Liver (tissue), 9 donors: ENCODE measurements around the gene PDCD6IP. TPM values are rescaled to one million over a fixed set of nuclear protein-coding genes. Genes with fewer than 3 reads are reported as not detected.

Experiments
- DNase-seq: peaks from one replicate; pipeline ENCODE4 v3.0.0-alpha.2; 2017; ENCODE audit warnings: low spot score
- H3K27ac ChIP-seq, 2 donors: one replicate each; pipeline ENCODE4 v1.7.0; 2013; ENCODE audit warnings: inconsistent platforms in 2 of 2, low read length in 2 of 2, control low read depth in 1 of 2, low read depth in 1 of 2, mild to moderate bottlenecking in 1 of 2
- H3K27me3 ChIP-seq, 4 donors: one replicate each; pipeline versions ENCODE4 v1.6.1 to v1.7.0; 2013; ENCODE audit warnings: low read length in 3 of 4, inconsistent platforms in 1 of 4, mild to moderate bottlenecking in 1 of 4, moderate library complexity in 1 of 4; ENCODE audit not compliant: control insufficient read depth in 4 of 4, insufficient read depth in 4 of 4
- H3K36me3 ChIP-seq, 4 donors: one replicate each; pipeline versions ENCODE4 v1.6.1 to v1.7.0; 2013; ENCODE audit warnings: low read length in 3 of 4, mild to moderate bottlenecking in 3 of 4, low read depth in 1 of 4, moderate library complexity in 1 of 4; ENCODE audit not compliant: control insufficient read depth in 4 of 4, insufficient read depth in 3 of 4
- H3K4me1 ChIP-seq, 4 donors: one replicate each; pipeline versions ENCODE4 v1.6.1 to v1.7.0; 2013; ENCODE audit warnings: low read length in 3 of 4, mild to moderate bottlenecking in 3 of 4, moderate library complexity in 1 of 4; ENCODE audit not compliant: control insufficient read depth in 4 of 4, insufficient read depth in 4 of 4
- H3K4me3 ChIP-seq, 3 donors: one replicate each; pipeline versions ENCODE4 v1.6.1 to v1.7.0; 2013; ENCODE audit warnings: low read length in 3 of 3, control low read depth in 1 of 3, low read depth in 1 of 3, mild to moderate bottlenecking in 1 of 3
- H3K9ac ChIP-seq, 2 donors: one replicate each; pipeline ENCODE4 v1.7.0; 2013; ENCODE audit warnings: low read length in 2 of 2, mild to moderate bottlenecking in 2 of 2, moderate library complexity in 2 of 2, control low read depth in 1 of 2, low read depth in 1 of 2
- H3K9me3 ChIP-seq, 4 donors: one replicate each; pipeline versions ENCODE4 v1.6.1 to v1.7.0; 2013; ENCODE audit warnings: low read length in 3 of 4; ENCODE audit not compliant: control insufficient read depth in 4 of 4
- EGR1 ChIP-seq, 2 donors: IDR thresholded peaks; 2 replicates each; pipeline ENCODE4 v1.6.1; 2016 to 2018; ENCODE audit warnings: antibody characterized with exemption in 2 of 2, low read depth in 2 of 2
- FOXA1 ChIP-seq: IDR thresholded peaks from 2 replicates; pipeline ENCODE4 v1.6.1; 2016; ENCODE audit warnings: antibody characterized with exemption
- FOXA2 ChIP-seq: IDR thresholded peaks from 2 replicates; pipeline ENCODE4 v1.6.1; 2016; ENCODE audit warnings: antibody characterized with exemption
- GABPA ChIP-seq, 2 donors: IDR thresholded peaks in 1 of 2; conservative IDR thresholded peaks in 1 of 2; 2 replicates each; pipeline ENCODE4 v1.6.1; 2016; ENCODE audit warnings: antibody characterized with exemption in 2 of 2, mild to moderate bottlenecking in 1 of 2, moderate library complexity in 1 of 2
- HNF4A ChIP-seq, 2 donors: conservative IDR thresholded peaks; 2 replicates each; pipeline ENCODE4 v1.6.1; 2016; ENCODE audit warnings: antibody characterized with exemption in 2 of 2, mild to moderate bottlenecking in 2 of 2
- HNF4G ChIP-seq: IDR thresholded peaks from 2 replicates; pipeline ENCODE4 v1.6.1; 2016; ENCODE audit warnings: antibody characterized with exemption
- JUND ChIP-seq, 2 donors: IDR thresholded peaks; 2 replicates each; pipeline ENCODE4 v1.6.1; 2016; ENCODE audit warnings: antibody characterized with exemption in 2 of 2
- NR2F2 ChIP-seq: IDR thresholded peaks from 2 replicates; pipeline ENCODE4 v1.6.1; 2016; ENCODE audit warnings: antibody characterized with exemption
- RAD21 ChIP-seq, 2 donors: IDR thresholded peaks; 2 replicates each; pipeline ENCODE4 v1.6.1; 2016; ENCODE audit warnings: antibody characterized with exemption in 2 of 2, mild to moderate bottlenecking in 2 of 2
- RXRA ChIP-seq, 2 donors: IDR thresholded peaks; 2 replicates each; pipeline ENCODE4 v1.6.1; 2017 to 2018; ENCODE audit warnings: antibody characterized with exemption in 2 of 2, mild to moderate bottlenecking in 1 of 2
- SP1 ChIP-seq: IDR thresholded peaks from 2 replicates; pipeline ENCODE4 v1.6.1; 2018; ENCODE audit warnings: antibody characterized with exemption, mild to moderate bottlenecking
- YY1 ChIP-seq: IDR thresholded peaks from 2 replicates; pipeline ENCODE4 v1.6.1; 2016; ENCODE audit warnings: antibody characterized with exemption, mild to moderate bottlenecking
- WGBS: extraction: QIAGEN DNeasy Blood & Tissue Kit; methylation state at CpG from one replicate; pipeline ENCODE4 v1.1.7; 2013; 5-methylcytosine and 5-hydroxymethylcytosine counted together
- polyA plus RNA-seq, 2 donors: library from polyadenylated mRNA; stranded (reverse) in 1 of 2; unstranded in 1 of 2; fragments of 200-250 nt in 1 of 2; fragments of >200 nt in 1 of 2; fragmentation: Nextera tagmentation in 1 of 2; extraction: Ambion mirVana in 1 of 2; gene quantifications; one replicate each; pipeline versions ENCODE4 v1.2.1 to v1.2.3, GENCODE V29; 2013 to 2015
- total RNA-seq, 2 donors: library from RNA; depleted of rRNA; stranded (reverse); fragments of >200 nt; gene quantifications; one replicate each; pipeline ENCODE4 v1.2.3, GENCODE V29; 2014
- TF ChIP-seq, protein P1 (sequence below): IDR thresholded peaks from 2 replicates; pipeline ENCODE4 v1.6.1; 2016; ENCODE audit warnings: antibody characterized with exemption, mild to moderate bottlenecking
- TF ChIP-seq, protein P2 (sequence below): IDR thresholded peaks from 2 replicates; pipeline ENCODE4 v1.6.1; 2016; ENCODE audit warnings: antibody characterized with exemption
- donor health status: healthy.
- donor health status: healthy.
- donor health status: healthy.
- donor health status: healthy.
- donor health status: healthy.

Gene PDCD6IP
- total and polyA plus RNA-seq, 4 donors, result 31.9 to 73.8 (median 47.9) TPM

DNA sequence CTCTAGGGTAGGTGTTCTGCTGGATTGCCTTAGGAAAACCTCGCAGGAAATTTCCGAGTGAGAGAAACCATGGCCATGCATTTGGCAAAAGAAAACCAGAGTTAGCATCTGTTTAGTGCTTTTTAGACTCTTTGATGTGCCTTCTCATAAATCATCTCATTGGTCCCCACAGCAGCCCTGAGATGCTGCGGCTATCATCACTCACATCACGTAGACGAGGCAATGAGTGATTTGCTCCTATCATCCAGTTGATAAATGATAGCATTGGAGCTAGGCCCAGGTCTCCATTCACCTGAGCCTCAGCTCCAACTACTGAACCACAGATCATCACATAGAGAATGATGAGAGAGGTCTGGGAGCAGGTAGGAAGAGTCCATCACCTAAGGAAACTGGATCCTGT is 111.1 kb downstream of the PDCD6IP start:
- Histone ChIP-seq H3K9ac (no peak overlapping the region), H3K4me1 (no peaks in the 10 kb centered on the region), H3K4me3 (no peak overlapping the region), H3K27me3 (no peaks in the 10 kb centered on the region), H3K27ac (no peak overlapping the region), H3K9me3 (no peaks in the 10 kb centered on the region), H3K36me3 (no peaks in the 10 kb centered on the region)
- DNase-seq, result no peak
- TF ChIP-seq HNF4A (conservative IDR thresholded peaks at IDR 0.05), result no peak
- no peak for TF ChIP-seq EGR1 (IDR thresholded peaks at IDR 0.05; ENCODE audit: low read depth in 2 of 2)
- TF ChIP-seq SP1, result no peak
- TF ChIP-seq NR2F2, result no peak
- TF ChIP-seq, protein P1, sequence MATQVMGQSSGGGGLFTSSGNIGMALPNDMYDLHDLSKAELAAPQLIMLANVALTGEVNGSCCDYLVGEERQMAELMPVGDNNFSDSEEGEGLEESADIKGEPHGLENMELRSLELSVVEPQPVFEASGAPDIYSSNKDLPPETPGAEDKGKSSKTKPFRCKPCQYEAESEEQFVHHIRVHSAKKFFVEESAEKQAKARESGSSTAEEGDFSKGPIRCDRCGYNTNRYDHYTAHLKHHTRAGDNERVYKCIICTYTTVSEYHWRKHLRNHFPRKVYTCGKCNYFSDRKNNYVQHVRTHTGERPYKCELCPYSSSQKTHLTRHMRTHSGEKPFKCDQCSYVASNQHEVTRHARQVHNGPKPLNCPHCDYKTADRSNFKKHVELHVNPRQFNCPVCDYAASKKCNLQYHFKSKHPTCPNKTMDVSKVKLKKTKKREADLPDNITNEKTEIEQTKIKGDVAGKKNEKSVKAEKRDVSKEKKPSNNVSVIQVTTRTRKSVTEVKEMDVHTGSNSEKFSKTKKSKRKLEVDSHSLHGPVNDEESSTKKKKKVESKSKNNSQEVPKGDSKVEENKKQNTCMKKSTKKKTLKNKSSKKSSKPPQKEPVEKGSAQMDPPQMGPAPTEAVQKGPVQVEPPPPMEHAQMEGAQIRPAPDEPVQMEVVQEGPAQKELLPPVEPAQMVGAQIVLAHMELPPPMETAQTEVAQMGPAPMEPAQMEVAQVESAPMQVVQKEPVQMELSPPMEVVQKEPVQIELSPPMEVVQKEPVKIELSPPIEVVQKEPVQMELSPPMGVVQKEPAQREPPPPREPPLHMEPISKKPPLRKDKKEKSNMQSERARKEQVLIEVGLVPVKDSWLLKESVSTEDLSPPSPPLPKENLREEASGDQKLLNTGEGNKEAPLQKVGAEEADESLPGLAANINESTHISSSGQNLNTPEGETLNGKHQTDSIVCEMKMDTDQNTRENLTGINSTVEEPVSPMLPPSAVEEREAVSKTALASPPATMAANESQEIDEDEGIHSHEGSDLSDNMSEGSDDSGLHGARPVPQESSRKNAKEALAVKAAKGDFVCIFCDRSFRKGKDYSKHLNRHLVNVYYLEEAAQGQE, result no peak
- no peak for TF ChIP-seq JUND (IDR thresholded peaks at IDR 0.05)
- TF ChIP-seq, protein P2, sequence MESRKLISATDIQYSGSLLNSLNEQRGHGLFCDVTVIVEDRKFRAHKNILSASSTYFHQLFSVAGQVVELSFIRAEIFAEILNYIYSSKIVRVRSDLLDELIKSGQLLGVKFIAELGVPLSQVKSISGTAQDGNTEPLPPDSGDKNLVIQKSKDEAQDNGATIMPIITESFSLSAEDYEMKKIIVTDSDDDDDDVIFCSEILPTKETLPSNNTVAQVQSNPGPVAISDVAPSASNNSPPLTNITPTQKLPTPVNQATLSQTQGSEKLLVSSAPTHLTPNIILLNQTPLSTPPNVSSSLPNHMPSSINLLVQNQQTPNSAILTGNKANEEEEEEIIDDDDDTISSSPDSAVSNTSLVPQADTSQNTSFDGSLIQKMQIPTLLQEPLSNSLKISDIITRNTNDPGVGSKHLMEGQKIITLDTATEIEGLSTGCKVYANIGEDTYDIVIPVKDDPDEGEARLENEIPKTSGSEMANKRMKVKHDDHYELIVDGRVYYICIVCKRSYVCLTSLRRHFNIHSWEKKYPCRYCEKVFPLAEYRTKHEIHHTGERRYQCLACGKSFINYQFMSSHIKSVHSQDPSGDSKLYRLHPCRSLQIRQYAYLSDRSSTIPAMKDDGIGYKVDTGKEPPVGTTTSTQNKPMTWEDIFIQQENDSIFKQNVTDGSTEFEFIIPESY, result no peak
- TF ChIP-seq RXRA (IDR thresholded peaks at IDR 0.05), result no peak
- TF ChIP-seq YY1, result no peak
- TF ChIP-seq RAD21 (IDR thresholded peaks at IDR 0.05), result no peak
- WGBS, result 90% methylated on average over 5 of the region's 5 CpGs

DNA sequence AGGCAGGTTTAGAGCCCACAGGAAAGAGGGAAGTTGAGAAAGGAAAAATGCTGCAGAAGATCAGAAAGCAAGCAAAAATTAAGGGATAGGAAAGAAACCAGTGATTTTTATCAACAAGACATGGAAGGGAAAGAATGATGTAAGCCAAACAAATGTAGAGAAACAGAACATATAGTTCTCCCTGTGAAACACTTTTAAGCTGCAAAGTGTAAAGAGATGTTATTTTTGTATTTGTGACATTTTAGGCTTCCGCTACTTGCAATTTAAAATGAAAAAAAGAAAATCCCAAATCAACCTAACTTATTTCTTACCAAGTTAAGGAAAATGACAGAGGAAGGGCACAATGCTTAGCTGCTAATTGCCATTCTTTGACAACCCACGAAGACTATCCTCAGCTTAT is 111.6 kb downstream of the PDCD6IP start:
- H3K4me3 ChIP-seq, result no peak overlapping the region
- DNase-seq, result no peak
- WGBS, result 75% methylated on average over 2 of the region's 2 CpGs
- H3K36me3 ChIP-seq, result no peaks in the 10 kb centered on the region
- H3K27ac ChIP-seq, result no peak overlapping the region
- no peaks in the 10 kb centered on the region for H3K27me3 ChIP-seq
- H3K9me3 ChIP-seq, result no peaks in the 10 kb centered on the region
- no peak for TF ChIP-seq GABPA (IDR thresholded peaks at IDR 0.05 in 1 of 2, conservative IDR thresholded peaks at IDR 0.05 in 1 of 2)
- TF ChIP-seq HNF4A (conservative IDR thresholded peaks at IDR 0.05), result no peak
- TF ChIP-seq YY1, result no peak
- no peak for TF ChIP-seq HNF4G
- no peak for TF ChIP-seq JUND (IDR thresholded peaks at IDR 0.05)
- no peak for TF ChIP-seq FOXA1
- TF ChIP-seq, protein P1, result no peak
- TF ChIP-seq EGR1 (IDR thresholded peaks at IDR 0.05; ENCODE audit: low read depth in 2 of 2), result no peak
- TF ChIP-seq FOXA2, result no peak
- TF ChIP-seq, protein P2, result no peak
- TF ChIP-seq SP1, result no peak
- no peaks in the 10 kb centered on the region for H3K4me1 ChIP-seq
- no peak overlapping the region for H3K9ac ChIP-seq
